OCI-LY7 (cell line): ENCODE data around the gene ZBTB1.

Experiments
- EZH2phosphoT487 ChIP-seq: fragments of 200-600 bp; sonication (generic); IDR thresholded peaks from 2 replicates; pipeline ENCODE4 v1.6.1; 2018; ENCODE audit warnings: low read depth, borderline replicate concordance, mild to moderate bottlenecking, mixed run types, antibody characterized with exemption, low read length, moderate library complexity, mixed read lengths
- TF ChIP-seq, protein P1 (sequence below): fragments of 200-600 bp; sonication (generic); conservative IDR thresholded peaks from 2 replicates; pipeline ENCODE4 v1.5.1; 2014; ENCODE audit warnings: mild to moderate bottlenecking, antibody characterized with exemption, low read length, moderate library complexity, mixed read lengths

GRCh38 chr14:64475585-64476273 lies 28.8 kb upstream of the ZBTB1 start:
- TF ChIP-seq, protein P1, sequence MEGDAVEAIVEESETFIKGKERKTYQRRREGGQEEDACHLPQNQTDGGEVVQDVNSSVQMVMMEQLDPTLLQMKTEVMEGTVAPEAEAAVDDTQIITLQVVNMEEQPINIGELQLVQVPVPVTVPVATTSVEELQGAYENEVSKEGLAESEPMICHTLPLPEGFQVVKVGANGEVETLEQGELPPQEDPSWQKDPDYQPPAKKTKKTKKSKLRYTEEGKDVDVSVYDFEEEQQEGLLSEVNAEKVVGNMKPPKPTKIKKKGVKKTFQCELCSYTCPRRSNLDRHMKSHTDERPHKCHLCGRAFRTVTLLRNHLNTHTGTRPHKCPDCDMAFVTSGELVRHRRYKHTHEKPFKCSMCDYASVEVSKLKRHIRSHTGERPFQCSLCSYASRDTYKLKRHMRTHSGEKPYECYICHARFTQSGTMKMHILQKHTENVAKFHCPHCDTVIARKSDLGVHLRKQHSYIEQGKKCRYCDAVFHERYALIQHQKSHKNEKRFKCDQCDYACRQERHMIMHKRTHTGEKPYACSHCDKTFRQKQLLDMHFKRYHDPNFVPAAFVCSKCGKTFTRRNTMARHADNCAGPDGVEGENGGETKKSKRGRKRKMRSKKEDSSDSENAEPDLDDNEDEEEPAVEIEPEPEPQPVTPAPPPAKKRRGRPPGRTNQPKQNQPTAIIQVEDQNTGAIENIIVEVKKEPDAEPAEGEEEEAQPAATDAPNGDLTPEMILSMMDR: no peak
- TF ChIP-seq EZH2phosphoT487: no peak
